ENCODE measurements around the gene ZNF566.

GRCh38 chr19:36497001-36497400 is 7.6 kb upstream of the ZNF566 start:
- TF ChIP-seq EZH2 (IDR thresholded peaks at IDR 0.05) (no peak), POLR2AphosphoS5 (IDR thresholded peaks at IDR 0.05; ENCODE audit: borderline replicate concordance, low read depth, low read length) (no peak), FOXP2 (optimal IDR thresholded peaks at IDR 0.05; ENCODE audit: control extremely low read depth, extremely low read length, insufficient read depth) (no peak)

All from SK-N-MC (cell line).